ENCODE measurements around the gene WBP1L.

Gene WBP1L

DNA sequence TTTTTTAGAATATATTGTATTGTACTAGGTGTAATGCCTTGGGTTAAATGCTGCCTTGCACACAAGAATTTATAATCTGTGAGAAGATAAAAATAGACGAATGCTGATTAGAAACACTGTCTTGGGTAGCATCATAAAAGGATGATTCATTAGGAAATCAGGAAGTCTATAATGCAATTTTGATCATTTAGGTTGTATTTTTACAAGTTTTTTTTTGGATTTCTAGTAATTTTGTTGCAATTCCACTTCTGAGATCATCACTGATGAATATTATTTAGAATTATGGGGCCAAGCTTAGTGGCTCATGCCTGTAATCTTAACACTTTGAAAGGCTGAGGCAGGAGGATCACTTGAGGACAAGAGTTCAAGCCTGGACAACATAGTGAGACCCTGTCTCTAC lies 29.6 kb downstream of the WBP1L start:
- H2AFZ ChIP-seq (ENCODE audit: low read length, unreplicated experiment) = no peak overlapping the region
- peak overlapping the region; percentile 86 for H3K27ac ChIP-seq (ENCODE audit: low read depth, low read length)
- peaks cover 55% of the 10 kb centered on the region for H3K4me1 ChIP-seq (ENCODE audit: control insufficient read depth, insufficient read depth, low read length, unreplicated experiment)
- no peaks in the 10 kb centered on the region for H3K27me3 ChIP-seq (ENCODE audit: insufficient read depth, low read length)
- no peak overlapping the region for H3K4me3 ChIP-seq (ENCODE audit: low read depth, low read length)
- peaks cover 29% of the 10 kb centered on the region for H3K79me2 ChIP-seq (ENCODE audit: control insufficient read depth, insufficient read depth, low read length, unreplicated experiment)
- no peaks in the 10 kb centered on the region for H3K36me3 ChIP-seq (ENCODE audit: insufficient read depth, low read length)

DNA sequence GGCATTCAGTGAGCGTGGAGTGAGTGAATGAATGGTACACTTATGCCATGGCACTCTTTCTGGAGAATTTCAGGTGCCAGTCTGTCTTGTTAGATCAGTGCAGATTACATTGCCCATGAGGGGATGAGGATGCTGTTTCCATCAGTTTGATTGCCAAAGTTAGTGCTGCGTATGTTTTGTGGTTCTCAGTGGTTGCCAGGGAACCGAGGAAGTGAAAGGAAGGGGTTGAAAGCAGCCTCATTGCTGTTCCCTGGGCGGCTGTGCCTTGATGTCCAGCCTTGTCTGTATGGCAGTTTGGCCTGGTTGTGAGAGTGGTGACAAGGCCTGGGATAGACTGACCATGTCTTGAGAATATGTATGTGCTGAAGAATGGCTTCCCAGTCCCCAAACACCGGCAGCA lies 30.2 kb downstream of the WBP1L start:
- Histone ChIP-seq H2AFZ (ENCODE audit: low read length, unreplicated experiment) (no peak overlapping the region), H3K27me3 (ENCODE audit: insufficient read depth, low read length) (no peaks in the 10 kb centered on the region), H3K27ac (ENCODE audit: low read depth, low read length) (peak overlapping the region; percentile 86; the same call in 1 of the 2 replicates), H3K79me2 (ENCODE audit: control insufficient read depth, insufficient read depth, low read length, unreplicated experiment) (peaks cover 36% of the 10 kb centered on the region), H3K4me1 (ENCODE audit: control insufficient read depth, insufficient read depth, low read length, unreplicated experiment) (peaks cover 61% of the 10 kb centered on the region), H3K36me3 (ENCODE audit: insufficient read depth, low read length) (no peaks in the 10 kb centered on the region), H3K4me3 (ENCODE audit: low read depth, low read length) (no peak overlapping the region)

DNA sequence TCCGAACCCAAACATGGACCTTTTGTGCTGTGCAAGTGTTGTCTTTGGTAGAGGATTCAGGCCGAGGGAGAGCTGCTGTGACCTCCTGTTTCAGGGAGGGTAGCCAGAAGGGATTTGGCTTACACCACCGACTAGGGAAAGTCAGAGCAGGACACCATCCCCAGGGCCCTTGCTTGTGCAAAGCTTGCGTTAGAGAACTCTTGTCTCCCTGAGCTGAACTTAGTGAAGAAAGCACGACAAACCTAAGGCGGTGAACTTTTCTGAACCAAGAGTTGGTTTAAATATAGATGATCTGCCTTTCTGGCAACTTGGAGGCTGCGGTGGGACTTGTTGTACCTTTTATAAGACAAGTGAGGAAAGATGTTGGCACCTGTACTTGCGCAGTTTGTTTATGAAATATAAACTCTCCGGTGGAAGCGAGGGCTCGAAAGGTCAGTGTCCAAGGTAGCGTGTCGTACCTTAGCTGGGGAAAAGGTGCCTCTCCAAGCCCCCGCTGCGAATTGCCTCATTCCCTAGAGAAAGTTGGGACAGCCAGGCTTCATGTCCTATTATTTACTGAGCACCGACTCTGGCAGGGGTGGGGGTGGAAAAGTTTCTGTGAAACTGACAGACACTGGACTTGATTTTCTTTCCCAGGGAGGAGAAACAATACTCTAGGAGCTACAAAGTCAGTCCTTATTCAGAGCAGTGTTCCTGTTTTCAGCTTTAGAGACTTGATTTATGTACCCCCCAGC lies 31.6 kb downstream of the WBP1L start:
- H3K79me2 ChIP-seq (ENCODE audit: control insufficient read depth, insufficient read depth, low read length, unreplicated experiment) = peaks cover 43% of the 10 kb centered on the region
- peak overlapping the region; percentile 74 for H3K4me3 ChIP-seq (ENCODE audit: low read depth, low read length)
- H3K36me3 ChIP-seq (ENCODE audit: insufficient read depth, low read length) = no peaks in the 10 kb centered on the region
- peak overlapping the region; percentile 86 for H3K27ac ChIP-seq (ENCODE audit: low read depth, low read length)
- peaks cover 75% of the 10 kb centered on the region for H3K4me1 ChIP-seq (ENCODE audit: control insufficient read depth, insufficient read depth, low read length, unreplicated experiment)
- no peak overlapping the region for H2AFZ ChIP-seq (ENCODE audit: low read length, unreplicated experiment)
- H3K27me3 ChIP-seq (ENCODE audit: insufficient read depth, low read length) = no peaks in the 10 kb centered on the region

DNA sequence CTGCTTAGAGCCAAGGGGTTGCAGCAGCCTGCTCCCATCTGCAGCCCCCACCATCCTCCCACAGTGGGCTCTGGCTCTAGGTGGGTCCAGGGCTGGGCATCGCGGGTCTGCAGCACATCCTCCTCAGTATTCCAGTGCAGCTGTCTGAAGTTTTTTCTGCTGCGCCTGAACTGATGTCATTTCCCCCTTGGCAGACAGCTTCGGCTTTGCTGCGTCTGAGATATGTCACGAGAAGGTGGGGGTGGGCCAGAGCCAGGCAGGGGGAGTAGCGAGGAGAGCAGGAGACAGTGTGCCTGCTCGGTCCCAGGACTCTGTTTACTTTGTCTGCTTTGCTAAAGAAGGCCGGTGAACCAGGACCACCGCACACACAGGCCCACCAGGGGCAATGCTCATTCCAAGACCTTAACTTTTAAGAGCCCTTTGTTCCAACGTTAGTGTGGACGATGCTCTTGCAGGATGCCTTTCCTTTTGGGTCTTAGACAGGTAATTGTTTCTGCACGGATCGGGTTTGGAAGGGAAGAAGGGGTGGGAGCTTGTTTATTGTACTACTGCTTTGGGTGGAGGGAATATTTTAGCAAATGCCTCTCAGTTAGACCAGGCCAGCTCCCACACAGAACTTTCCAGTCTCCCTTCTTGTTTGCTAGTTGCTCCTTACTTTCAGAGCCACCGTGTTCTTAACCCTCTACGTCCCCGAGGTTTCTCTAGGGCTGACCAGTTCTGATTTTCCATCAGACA lies 32.4 kb downstream of the WBP1L start:
- H3K4me3 ChIP-seq (ENCODE audit: low read depth, low read length) = peak overlapping the region; percentile 74
- peaks cover 82% of the 10 kb centered on the region for H3K4me1 ChIP-seq (ENCODE audit: control insufficient read depth, insufficient read depth, low read length, unreplicated experiment)
- H3K36me3 ChIP-seq (ENCODE audit: insufficient read depth, low read length) = no peaks in the 10 kb centered on the region
- H3K27ac ChIP-seq (ENCODE audit: low read depth, low read length) = peak overlapping the region; percentile 86
- H3K27me3 ChIP-seq (ENCODE audit: insufficient read depth, low read length) = no peaks in the 10 kb centered on the region
- H2AFZ ChIP-seq (ENCODE audit: low read length, unreplicated experiment) = peak overlapping the region; percentile 7
- peaks cover 49% of the 10 kb centered on the region for H3K79me2 ChIP-seq (ENCODE audit: control insufficient read depth, insufficient read depth, low read length, unreplicated experiment)

DNA sequence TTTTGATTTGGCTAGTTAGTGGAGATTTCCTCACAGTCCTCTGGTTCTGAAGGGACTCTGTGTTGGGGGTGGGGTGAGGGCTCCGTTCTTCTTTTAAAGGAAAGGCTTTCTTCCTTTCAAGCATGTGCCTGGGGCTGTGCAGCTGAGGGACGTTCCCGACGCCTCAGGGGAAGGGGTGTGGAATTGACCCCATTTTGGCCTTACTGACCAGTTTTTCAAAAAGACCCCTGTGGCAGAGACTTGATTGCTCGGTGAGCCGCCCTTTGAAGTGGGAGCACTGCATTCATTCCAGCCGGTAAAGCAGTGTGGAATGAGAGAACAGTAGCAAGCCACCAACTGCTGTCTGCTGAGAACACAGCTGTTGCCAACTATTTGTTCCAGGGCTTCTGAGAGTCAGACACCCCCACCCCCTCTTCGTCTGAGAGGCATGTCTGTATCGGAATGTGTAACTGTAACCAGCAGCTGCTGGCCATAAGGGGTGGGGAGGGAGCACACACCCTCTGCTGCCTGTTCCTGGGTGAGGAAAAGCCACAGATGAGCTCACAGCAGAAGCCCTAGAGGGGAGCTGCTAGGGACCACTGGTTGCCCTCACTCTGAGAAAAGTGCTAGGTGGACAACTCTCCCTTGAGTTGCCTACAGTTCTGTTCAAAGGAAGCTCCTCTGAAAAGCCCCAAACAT lies 33.2 kb downstream of the WBP1L start:
- Histone ChIP-seq H3K27ac (ENCODE audit: low read depth, low read length) (peak overlapping the region; percentile 86), H3K4me3 (ENCODE audit: low read depth, low read length) (peak overlapping the region; percentile 74), H2AFZ (ENCODE audit: low read length, unreplicated experiment) (no peak overlapping the region), H3K4me1 (ENCODE audit: control insufficient read depth, insufficient read depth, low read length, unreplicated experiment) (peaks cover 91% of the 10 kb centered on the region), H3K79me2 (ENCODE audit: control insufficient read depth, insufficient read depth, low read length, unreplicated experiment) (peaks cover 57% of the 10 kb centered on the region), H3K27me3 (ENCODE audit: insufficient read depth, low read length) (no peaks in the 10 kb centered on the region), H3K36me3 (ENCODE audit: insufficient read depth, low read length) (no peaks in the 10 kb centered on the region)

DNA sequence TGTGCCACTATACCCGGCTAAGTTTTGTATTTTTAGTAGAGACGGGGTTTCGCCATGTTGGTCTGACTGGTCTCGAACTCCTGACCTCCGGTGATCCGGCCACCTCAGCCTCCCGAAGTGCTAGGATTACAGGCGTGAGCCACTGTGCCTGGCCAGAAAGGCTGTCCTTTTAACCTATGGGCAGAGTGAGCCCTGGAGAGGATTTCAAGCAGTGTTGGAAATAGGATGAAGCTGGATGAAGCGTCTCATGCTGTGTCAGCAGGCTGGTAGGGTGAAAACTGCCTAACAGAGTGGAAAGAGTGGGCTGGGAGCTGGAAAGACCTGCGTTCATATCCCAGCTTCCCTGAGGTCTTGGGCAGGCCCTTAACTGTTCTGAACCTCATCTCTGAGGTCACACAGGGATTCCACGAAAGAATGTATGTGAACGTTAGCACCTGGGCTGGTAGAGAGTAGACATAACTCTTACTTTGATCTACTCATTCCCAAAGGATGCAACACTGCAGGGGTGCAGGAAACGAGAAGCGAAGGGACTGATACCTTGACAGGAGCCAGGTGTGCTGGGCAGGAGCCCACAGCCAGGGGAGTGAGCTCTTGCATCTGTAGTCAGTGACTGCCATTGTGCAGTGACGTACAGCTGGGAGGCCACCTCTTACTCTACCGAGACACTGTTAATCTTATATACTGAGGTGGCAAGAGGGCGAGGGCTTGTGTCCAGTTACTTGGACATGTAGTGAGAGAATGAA lies 34.1 kb downstream of the WBP1L start:
- H3K27ac ChIP-seq (ENCODE audit: low read depth, low read length) = peak overlapping the region; percentile 86; the same call in 1 of the 2 replicates
- H3K79me2 ChIP-seq (ENCODE audit: control insufficient read depth, insufficient read depth, low read length, unreplicated experiment) = peaks cover 57% of the 10 kb centered on the region
- H3K4me3 ChIP-seq (ENCODE audit: low read depth, low read length) = no peak overlapping the region
- no peaks in the 10 kb centered on the region for H3K36me3 ChIP-seq (ENCODE audit: insufficient read depth, low read length)
- peaks cover 95% of the 10 kb centered on the region for H3K4me1 ChIP-seq (ENCODE audit: control insufficient read depth, insufficient read depth, low read length, unreplicated experiment)
- no peaks in the 10 kb centered on the region for H3K27me3 ChIP-seq (ENCODE audit: insufficient read depth, low read length)
- no peak overlapping the region for H2AFZ ChIP-seq (ENCODE audit: low read length, unreplicated experiment)

DNA sequence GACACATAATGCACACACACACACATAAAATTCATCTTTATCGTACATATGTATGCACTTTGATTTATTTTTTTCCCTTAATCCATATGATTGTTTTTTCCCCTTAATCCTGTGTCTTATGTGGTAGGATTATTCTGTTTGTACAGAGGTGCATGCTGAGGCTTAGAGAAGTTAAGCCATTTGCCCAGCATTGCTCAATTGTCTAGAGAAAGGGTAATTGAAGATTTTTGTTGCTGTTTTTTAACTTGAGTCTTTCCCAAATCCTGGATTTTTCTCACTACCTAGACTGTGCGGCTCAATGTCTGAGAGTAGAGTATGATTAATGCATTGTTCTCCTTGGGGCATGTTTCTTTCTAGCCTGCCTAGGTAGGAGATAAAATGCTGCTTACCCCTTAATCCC lies 35.0 kb downstream of the WBP1L start:
- H3K4me1 ChIP-seq (ENCODE audit: control insufficient read depth, insufficient read depth, low read length, unreplicated experiment) = peaks cover 95% of the 10 kb centered on the region
- peaks cover 58% of the 10 kb centered on the region for H3K79me2 ChIP-seq (ENCODE audit: control insufficient read depth, insufficient read depth, low read length, unreplicated experiment)
- no peaks in the 10 kb centered on the region for H3K27me3 ChIP-seq (ENCODE audit: insufficient read depth, low read length)
- H2AFZ ChIP-seq (ENCODE audit: low read length, unreplicated experiment) = no peak overlapping the region
- H3K4me3 ChIP-seq (ENCODE audit: low read depth, low read length) = no peak overlapping the region
- H3K27ac ChIP-seq (ENCODE audit: low read depth, low read length) = no peak overlapping the region
- H3K36me3 ChIP-seq (ENCODE audit: insufficient read depth, low read length) = no peaks in the 10 kb centered on the region

DNA sequence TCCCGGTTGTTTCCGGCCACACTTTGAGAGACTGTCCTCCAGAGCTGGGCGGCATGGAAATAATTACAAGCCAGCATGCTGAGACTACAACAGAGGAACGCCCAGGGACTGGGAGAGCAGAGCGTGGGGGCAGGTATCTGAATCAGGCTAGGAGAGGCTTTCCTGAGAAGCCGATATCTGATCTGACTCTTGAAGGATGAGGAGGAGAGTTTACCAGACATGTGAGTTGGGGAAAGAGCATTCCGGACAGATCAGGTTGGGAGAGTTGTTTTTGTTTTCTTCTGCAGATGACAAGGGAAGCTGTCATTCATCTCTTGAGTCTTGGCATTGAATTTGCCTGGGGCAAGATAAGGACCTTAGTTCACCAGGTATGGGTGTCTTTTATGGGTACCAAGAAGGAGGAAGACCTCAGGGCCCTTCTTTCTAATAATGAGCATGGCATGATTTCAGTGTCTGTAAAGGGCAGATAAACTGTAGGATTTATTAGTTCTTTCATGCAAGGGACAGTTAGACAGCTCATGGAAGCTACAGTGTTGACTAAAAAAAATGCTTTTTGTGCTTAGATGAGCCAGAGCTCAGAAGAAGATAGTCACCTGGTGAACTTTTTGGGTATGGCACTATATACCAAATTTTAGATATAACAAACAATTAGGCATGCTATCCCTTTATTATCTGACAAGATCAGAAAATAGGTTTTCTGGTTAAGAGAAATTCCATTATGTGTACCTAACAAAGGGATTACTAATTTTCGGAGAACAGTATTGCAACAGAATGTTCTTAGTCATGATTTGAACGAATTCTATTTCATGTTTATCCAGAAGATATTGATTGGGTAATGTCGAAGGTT lies 36.2 kb downstream of the WBP1L start:
- H3K79me2 ChIP-seq (ENCODE audit: control insufficient read depth, insufficient read depth, low read length, unreplicated experiment) = peaks cover 53% of the 10 kb centered on the region
- no peak overlapping the region for H2AFZ ChIP-seq (ENCODE audit: low read length, unreplicated experiment)
- H3K4me3 ChIP-seq (ENCODE audit: low read depth, low read length) = no peak overlapping the region; the same call in 1 of the 2 replicates
- H3K36me3 ChIP-seq (ENCODE audit: insufficient read depth, low read length) = no peaks in the 10 kb centered on the region
- H3K27me3 ChIP-seq (ENCODE audit: insufficient read depth, low read length) = no peaks in the 10 kb centered on the region
- H3K27ac ChIP-seq (ENCODE audit: low read depth, low read length) = peak overlapping the region; percentile 79
- H3K4me1 ChIP-seq (ENCODE audit: control insufficient read depth, insufficient read depth, low read length, unreplicated experiment) = peaks cover 88% of the 10 kb centered on the region

DNA sequence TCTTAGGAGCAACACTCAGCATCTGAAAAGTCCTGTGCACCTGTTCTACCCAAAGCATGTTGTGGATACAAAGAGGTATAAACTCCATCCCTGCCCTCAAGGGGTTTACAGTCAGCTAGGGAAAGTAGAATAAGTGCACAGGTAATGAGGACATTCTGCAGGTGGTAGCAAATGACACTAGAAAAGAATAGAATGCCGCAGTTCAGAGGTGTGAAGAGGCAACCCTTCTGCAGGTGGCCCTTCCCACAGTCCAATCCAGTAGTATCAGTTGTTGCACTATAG lies 36.7 kb downstream of the WBP1L start:
- Histone ChIP-seq H3K79me2 (ENCODE audit: control insufficient read depth, insufficient read depth, low read length, unreplicated experiment) (peaks cover 56% of the 10 kb centered on the region), H3K4me3 (ENCODE audit: low read depth, low read length) (no peak overlapping the region), H3K36me3 (ENCODE audit: insufficient read depth, low read length) (no peaks in the 10 kb centered on the region), H3K27me3 (ENCODE audit: insufficient read depth, low read length) (no peaks in the 10 kb centered on the region), H3K4me1 (ENCODE audit: control insufficient read depth, insufficient read depth, low read length, unreplicated experiment) (peaks cover 84% of the 10 kb centered on the region), H2AFZ (ENCODE audit: low read length, unreplicated experiment) (no peak overlapping the region), H3K27ac (ENCODE audit: low read depth, low read length) (peak overlapping the region; percentile 11; the same call in 1 of the 2 replicates)
